Measurements from ENCODE around the gene FAF1.
A peak's percentile ranks its signal among the peaks of the same experiment; 100 is the strongest.

DNA sequence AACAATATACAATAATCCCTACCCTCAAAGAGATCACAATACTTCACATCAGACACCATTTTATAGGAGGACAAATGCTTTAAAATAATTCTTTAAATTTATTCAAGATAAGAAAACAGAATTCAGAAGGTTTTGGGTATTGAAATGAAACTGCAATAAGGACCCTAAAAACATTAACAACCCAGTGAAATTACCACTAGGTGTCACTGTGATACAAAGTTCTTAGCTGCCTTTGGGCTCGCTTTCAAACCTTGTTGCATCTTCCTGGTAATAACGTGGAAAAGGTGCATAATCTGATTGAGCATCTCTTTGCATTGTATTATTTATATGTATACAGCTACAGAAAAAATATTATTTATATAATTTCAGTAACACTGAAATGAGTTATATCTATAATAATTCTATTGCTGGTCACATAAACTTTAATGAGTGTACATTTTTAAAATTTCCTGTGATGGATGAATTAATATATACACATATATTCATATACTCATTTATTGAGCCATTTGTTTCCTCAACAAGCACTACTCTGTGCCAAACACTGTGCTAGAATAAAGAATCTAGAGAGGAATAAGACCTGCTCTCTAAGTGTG lies 185.2 kb downstream of the FAF1 start:
- TF ChIP-seq POLR2A (IDR thresholded peaks at IDR 0.05) (no peak), EP300 (IDR thresholded peaks at IDR 0.05) (no peak), POLR2AphosphoS5 (IDR thresholded peaks at IDR 0.05) (no peak)
- TF ChIP-seq, protein P1, sequence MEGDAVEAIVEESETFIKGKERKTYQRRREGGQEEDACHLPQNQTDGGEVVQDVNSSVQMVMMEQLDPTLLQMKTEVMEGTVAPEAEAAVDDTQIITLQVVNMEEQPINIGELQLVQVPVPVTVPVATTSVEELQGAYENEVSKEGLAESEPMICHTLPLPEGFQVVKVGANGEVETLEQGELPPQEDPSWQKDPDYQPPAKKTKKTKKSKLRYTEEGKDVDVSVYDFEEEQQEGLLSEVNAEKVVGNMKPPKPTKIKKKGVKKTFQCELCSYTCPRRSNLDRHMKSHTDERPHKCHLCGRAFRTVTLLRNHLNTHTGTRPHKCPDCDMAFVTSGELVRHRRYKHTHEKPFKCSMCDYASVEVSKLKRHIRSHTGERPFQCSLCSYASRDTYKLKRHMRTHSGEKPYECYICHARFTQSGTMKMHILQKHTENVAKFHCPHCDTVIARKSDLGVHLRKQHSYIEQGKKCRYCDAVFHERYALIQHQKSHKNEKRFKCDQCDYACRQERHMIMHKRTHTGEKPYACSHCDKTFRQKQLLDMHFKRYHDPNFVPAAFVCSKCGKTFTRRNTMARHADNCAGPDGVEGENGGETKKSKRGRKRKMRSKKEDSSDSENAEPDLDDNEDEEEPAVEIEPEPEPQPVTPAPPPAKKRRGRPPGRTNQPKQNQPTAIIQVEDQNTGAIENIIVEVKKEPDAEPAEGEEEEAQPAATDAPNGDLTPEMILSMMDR (IDR thresholded peaks at IDR 0.05), result peak; percentile 22 to 74 (median 63)
